ENCODE results near the gene BGLAP. TPM values are rescaled to one million over a fixed set of nuclear protein-coding genes. Genes with fewer than 3 reads are reported as not detected.

The BGLAP gene
- total and polyA plus RNA-seq, 2 of the 13 experiments (the other 11 are each of a cell fraction or from before 2014, with no cell fraction given), result 0.62 to 1.6 TPM

- TF ChIP-seq GATA4 (IDR thresholded peaks at IDR 0.05; ENCODE audit: borderline replicate concordance, low read depth), result no peak
- TF ChIP-seq KDM6A (CRISPR knock-in tag; IDR thresholded peaks at IDR 0.05; ENCODE audit: low read depth), result no peak
- no peak for TF ChIP-seq MYNN (CRISPR knock-in tag; IDR thresholded peaks at IDR 0.05; ENCODE audit: low read depth)
- 0 out of 2 replicates have a peak, but pooled peaks have one; percentile 53 for TF ChIP-seq PRDM10 (CRISPR knock-in tag; IDR thresholded peaks at IDR 0.05; ENCODE audit: low read depth)
- peak; percentile 43; the same call in 1 of the 2 replicates for TF ChIP-seq BRD4 (CRISPR knock-in tag; IDR thresholded peaks at IDR 0.05)
- TF ChIP-seq AFF4 (CRISPR knock-in tag; IDR thresholded peaks at IDR 0.05), result no peak
- TF ChIP-seq ZFP1 (CRISPR knock-in tag; IDR thresholded peaks at IDR 0.05), result peak; percentile 81
- peak; percentile 56 for TF ChIP-seq NCOA2 (CRISPR knock-in tag; IDR thresholded peaks at IDR 0.05)
- TF ChIP-seq MAFK (conservative IDR thresholded peaks at IDR 0.05 in 1 of 2, IDR thresholded peaks at IDR 0.05 in 1 of 2; ENCODE audit: low read length in 2 of 2), result no peak
- peak; percentile 97 for TF ChIP-seq SAP130 (CRISPR knock-in tag; IDR thresholded peaks at IDR 0.05; ENCODE audit: low read depth)
- TF ChIP-seq ZNF83 (CRISPR knock-in tag; IDR thresholded peaks at IDR 0.05; ENCODE audit: borderline replicate concordance), result no peak
- TF ChIP-seq EHMT2 (IDR thresholded peaks at IDR 0.05; ENCODE audit: borderline replicate concordance, low read depth, low read length), result no peak
- TF ChIP-seq ZNF34 (CRISPR knock-in tag; IDR thresholded peaks at IDR 0.05; ENCODE audit: borderline replicate concordance), result 0 out of 2 replicates have a peak, but pooled peaks have one; percentile 77
- TF ChIP-seq HDAC1 (CRISPR knock-in tag; IDR thresholded peaks at IDR 0.05), result peak; percentile 88
- TF ChIP-seq POGZ (CRISPR knock-in tag; IDR thresholded peaks at IDR 0.05), result peak; percentile 92
- TF ChIP-seq ZNF225 (CRISPR knock-in tag; IDR thresholded peaks at IDR 0.05), result no peak
- no peak; the same call in 1 of the 2 replicates for TF ChIP-seq ZNF558 (CRISPR knock-in tag; IDR thresholded peaks at IDR 0.05; ENCODE audit: borderline replicate concordance)
- peak; percentile 73; the same call in 1 of the 2 replicates for TF ChIP-seq ZNF782 (CRISPR knock-in tag; IDR thresholded peaks at IDR 0.05; ENCODE audit: borderline replicate concordance)
- peak; percentile 29; the same call in 1 of the 2 replicates for TF ChIP-seq ESRRA (CRISPR knock-in tag; IDR thresholded peaks at IDR 0.05; ENCODE audit: low read depth)
- TF ChIP-seq ZHX1 (CRISPR knock-in tag; IDR thresholded peaks at IDR 0.05; ENCODE audit: low read depth), result peak; percentile 96
Measured at GRCh38 chr1:156282479-156283222, 40.7 kb downstream of the BGLAP start, which contains the start of gene SMG5 (continued).

Data from HepG2 (cell line).